Ishikawa (cell line): ENCODE results near the gene POLG2.

ENCODE experiments used
- EGR1 ChIP-seq: IDR thresholded peaks from 2 replicates; pipeline ENCODE4 v1.6.1; 2012
- NFIC ChIP-seq: IDR thresholded peaks from 2 replicates; pipeline ENCODE4 v1.6.1; 2012
- RAD21 ChIP-seq: IDR thresholded peaks from 2 replicates; pipeline ENCODE4 v1.6.1; 2012; ENCODE audit warnings: low read depth
- TAF1 ChIP-seq: IDR thresholded peaks from 2 replicates; pipeline ENCODE4 v1.6.1; 2012; ENCODE audit warnings: low read depth, mild to moderate bottlenecking
- YY1 ChIP-seq: IDR thresholded peaks from 2 replicates; pipeline ENCODE4 v1.6.1; 2012; ENCODE audit warnings: low read depth

DNA sequence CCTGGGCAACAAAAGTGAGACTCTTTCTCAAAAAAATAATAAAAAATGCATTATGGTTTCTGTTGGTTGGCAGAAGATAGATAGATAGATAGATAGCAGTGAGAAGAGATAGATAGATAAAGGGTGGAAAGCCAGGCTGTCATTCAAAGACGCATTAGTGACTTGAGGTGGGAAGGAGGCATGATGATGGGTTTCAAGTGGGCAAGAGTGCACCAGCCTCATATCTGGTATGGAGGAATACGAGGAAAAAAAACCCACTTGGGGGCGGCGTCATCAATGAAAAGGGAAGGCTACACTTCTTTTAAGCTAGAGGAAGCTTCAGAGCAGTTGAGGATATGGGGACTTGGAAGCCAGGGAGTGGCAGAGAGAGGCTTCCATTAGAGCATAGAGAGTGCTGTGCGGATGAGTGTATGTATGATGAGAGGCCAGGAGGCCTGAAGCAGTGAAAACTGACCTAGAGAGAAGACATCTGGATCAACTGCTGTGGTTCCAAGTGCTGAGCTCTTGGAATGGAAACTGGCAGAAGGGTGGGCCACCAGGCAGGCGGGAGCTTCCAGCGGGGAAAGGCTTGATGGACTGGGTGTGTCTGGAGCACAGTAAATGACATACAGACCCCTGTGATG is 41.8 kb upstream of the POLG2 start:
- TF ChIP-seq YY1 (no peak), TAF1 (no peak), NFIC (no peak), RAD21 (no peak), EGR1 (no peak)
